Inflammatory macrophage treated with lipopolysaccharide for 4 hours (primary cell): ENCODE measurements around the gene STK24.

Experiments used
- DNase-seq: peaks from one replicate; pipeline ENCODE4 v3.0.0-alpha.2; 2020

STK24 gene

GRCh38 chr13:98398581-98398980 is 178.3 kb downstream of the STK24 start:
- DNase-seq: no peak

GRCh38 chr13:98397861-98398260 is 179.0 kb downstream of the STK24 start:
- DNase-seq: no peak

GRCh38 chr13:98397221-98397620 is 179.7 kb downstream of the STK24 start:
- DNase-seq: no peak

- no peak for DNase-seq
Measured at GRCh38 chr13:98396071-98396710, 180.7 kb downstream of the STK24 start.
